HG03457 (cell line): ENCODE results near the gene RBMS3.

Source experiments
- ATAC-seq: cut with Tn5 transposase; IDR thresholded peaks from one replicate; pipeline ENCODE4 v1.9.1; 2021; ENCODE audit warnings: moderate number of reproducible peaks; ENCODE audit not compliant: unreplicated experiment

Gene RBMS3

DNA sequence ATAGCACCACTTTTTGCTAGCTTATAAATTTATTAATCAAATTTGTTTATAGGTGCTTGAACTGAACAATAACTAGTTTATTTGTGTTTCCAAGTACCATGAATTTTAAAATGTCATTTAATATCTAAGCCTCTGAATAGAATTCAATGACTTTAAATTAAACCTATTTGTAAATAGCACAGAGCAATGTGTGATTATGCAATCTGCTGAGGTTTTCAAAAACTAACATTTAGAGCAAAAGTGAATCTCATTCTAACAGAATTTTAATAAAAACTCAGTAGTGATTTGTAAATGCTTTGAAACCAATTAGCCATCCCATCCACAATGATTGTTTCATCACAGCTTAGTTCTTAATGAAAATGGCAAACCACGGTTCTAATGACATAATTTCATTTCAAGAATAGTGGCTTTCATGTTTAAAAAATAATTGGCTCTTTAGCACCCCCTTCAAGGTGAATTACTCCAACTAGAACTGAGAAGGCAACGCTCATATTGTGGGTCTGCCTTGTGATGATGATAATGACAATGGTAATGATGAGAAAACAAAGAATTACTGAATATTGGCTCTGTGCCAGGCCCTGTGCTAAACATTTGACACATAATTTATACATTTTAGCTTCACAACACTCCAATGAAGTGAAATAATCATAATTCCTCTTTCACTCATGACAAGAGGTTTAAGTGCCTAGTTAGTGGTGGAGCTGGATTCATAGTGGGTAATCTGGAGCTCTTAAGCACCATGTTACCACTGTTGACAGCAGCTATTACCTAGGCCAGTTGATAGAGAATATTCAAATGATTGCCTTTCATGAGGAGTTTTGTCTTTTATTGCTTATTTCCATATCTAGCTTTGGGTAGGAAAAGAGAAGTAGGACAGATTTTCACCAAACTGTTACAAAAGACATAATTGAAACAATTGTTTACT lies 145.7 kb downstream of the RBMS3 start:
- ATAC-seq = no peak

DNA sequence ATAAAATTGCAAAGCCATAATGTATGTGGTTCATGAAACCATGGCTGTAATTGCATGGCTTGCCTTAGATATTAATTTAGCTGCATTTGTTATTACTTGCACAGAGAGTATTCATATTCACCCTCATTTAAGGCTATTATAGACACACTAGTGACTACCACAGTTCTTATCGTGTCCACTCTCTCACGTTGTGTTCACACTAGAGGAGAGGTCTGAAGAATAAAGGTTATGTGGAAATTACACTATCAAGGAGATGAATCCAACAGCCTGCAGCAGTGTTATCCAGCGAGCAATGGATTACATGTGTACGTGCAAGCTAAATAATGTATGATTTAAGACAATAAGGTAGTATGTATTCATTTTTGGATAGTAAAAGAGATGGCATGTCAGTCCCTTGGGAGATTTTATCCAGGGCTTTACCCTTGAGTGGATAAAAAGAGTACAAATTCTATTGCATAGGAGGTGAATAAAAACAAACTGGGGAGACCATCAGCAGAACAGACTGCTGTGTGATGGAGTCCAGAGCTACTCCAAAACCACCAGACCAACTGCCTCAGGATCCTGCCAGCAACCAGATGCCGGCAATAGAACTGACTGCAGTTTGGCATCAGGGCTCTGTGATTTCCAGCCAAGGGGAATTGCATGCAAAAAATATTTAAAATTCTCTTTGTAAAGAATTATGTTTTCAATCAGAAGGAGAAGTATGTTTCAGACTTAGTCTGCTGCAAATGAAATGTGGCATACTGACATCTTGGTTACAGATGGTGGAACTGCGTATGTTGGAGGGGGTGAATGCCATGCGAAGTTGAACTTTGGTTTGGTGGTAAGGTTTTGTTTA lies 146.6 kb downstream of the RBMS3 start:
- no peak for ATAC-seq

DNA sequence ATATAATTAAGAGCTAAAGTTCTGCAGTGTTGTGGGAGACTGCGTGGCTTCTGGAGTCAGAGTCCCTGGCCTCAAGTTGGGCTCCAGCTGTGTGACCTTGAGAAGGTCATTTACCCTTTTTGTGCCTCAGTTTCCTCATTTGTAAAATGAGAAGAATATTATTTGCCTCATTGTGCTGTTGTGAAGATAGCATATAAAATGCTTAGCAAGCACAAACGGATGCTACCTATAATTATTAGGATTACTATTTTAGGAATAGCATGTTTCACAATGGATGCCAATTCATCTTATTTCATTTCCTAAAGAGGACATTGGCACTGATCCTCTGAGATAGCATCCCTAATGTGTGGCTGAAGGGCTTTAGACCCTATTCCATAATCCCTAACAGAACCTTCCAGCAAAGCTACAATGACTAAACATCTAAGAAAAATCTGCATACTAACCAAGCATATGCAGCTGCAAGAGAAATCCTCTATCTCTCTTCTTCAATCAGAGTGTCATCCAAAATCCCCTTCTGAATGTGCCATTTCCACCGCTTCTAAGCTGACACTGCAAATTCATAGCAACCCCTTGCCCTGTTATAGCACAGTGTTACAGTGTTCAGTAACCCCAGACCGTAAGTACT lies 148.3 kb downstream of the RBMS3 start:
- ATAC-seq = no peak

DNA sequence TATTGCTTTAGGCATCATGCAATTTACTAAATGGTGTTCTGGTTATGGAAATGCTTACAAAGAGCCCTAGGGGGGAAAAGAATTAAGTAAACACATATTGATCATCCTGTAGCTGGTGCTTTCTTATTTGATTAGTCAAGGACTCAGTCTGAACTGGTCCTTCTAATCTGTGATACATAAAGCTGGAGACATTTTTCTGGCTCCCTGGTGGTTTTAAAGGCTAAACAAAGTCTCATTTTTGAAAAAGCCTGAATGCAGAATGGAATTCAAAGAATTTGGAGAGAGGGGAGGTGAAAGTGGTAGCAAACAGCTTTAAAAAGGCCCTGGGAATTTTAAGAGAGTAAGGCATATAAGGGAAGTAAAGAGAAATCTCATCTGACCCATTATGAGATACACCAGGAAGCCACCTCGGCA lies 149.7 kb downstream of the RBMS3 start:
- no peak for ATAC-seq

DNA sequence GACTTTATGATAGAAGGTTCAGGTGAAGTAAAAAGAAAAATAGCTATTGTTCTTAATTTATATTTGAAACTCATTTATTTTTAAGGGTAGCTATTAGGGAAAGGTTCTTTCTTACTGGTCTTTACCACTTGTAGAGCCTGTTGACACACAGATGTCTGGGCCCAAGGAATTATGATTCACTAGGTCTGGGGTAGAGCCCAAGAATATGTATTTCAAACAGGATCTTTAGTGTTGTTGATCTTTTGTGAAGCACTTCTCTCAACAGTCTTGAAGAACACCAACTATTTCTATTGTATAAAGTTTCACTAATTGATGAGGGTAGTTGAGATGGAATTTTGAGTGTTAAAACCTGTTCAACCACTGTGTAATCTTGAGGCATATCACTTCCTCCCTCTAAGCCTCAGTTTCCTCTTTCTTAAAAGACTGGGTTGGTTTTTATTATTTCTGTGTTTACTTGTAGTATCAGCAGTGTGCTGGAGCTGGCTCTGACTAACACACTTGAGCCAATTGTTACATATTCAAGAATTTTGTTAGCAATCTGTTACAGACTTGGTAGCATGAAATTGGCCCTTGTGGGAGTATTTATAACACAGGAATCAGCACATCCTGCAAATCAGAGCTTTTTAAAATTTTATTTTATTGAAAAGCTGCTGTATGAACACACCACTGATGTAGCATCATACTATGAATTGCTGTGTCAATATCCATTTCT lies 155.9 kb downstream of the RBMS3 start:
- no peak for ATAC-seq

DNA sequence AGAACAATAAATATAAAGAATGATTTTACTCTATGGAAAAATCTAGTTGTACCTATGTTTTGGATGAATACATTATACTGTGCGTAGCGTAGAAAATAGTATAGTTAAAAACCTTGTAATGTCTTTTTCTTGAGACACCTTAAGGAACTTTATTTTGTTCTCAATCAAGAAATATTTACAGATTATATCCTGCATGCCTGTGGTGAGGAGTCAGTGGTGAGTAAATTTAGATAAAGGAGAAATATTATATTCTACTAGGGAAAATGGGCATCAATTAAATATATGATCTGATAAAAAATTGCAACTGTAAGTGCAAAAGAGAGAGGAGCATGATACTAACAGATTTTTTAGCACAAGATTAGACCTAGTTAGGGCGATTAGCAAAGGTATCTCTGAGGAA lies 157.7 kb downstream of the RBMS3 start:
- no peak for ATAC-seq

DNA sequence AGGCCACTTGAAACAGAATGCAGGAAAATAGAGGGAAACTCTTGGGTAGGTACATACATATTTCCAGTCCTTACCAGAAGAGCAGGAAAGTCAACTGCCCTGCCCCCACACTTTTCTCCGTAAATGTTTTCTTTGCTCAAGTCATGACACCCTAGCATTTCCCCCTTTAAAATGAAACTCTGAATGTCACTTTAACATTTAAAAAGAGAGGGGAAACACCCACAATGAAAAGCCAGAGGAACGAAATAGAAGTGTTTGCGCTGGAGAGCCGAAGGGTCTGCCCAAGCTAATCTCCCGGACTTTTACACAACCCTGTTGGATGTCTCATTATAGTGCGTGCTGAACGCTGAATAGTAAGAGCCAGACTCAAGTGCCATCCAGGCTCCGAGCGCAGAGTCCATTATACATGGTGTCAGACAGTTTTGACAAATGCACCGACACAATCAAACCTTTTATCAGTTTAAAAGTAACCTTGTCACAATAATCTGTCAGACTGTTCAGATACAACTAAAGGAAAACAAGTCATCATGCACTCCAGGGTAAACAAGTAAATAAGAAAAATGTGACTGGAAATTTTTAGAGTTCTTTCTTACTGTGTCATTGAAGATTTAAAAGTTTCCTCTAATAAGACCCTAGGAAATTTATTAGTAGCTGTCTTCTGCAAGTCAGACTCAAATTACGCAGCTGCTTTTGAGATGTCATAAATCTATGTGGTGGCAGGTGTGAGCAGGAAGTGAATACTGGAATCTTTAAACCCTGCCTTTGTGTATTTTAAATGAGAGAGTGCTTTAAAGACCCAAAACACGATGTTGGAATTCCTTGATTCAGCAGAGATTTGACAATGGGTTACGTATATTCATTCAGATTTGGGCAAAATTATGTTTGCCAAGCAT lies 159.8 kb downstream of the RBMS3 start:
- ATAC-seq = no peak

DNA sequence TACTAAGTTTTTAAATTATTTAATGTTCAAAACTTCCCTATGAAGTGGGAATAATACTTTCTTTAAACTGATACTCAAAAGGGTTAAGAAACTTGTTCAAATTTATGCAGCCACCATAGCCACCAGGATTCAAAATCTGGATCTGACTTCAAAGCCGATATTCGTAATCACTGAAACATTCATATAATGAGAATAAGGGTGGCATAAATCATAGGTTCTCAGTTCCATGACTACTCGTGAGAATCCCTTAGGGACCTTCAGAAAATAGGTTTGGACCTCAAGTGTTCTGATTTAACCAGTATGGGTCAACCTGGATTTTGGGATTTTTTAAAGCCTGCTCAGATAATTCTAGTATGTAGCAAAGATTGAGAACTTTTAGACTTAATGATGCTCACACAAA lies 160.6 kb downstream of the RBMS3 start:
- no peak for ATAC-seq

DNA sequence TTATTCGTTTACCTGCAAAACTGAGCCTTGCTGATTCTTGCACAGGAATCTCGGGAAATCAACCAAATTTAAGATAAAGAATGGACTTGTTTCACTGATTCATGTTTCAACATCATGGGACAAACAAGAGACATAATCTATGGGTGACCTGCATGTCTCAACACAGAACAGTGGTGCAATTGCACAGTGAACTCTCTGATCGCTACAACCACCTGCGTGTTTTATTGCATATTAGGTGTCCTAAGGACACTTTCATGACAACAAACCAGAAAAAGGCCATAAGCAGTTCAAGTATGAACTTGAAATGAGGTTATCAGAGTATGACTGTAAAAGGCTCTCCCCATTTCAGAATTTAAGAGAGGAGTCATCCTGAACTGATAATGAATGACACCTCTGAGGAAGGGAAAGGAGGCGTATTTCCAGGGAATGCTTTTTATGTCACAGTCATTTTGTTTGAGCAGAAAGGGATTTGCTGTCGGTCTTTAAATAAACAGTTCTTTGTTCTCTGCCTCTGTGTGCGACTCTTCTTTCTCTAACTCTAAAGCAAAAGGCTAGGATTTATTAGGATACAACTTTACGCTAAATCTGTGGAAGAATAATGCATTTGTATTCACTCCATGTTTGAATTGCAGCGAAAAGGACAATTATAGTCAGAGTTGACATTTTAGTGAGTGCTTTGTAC lies 167.2 kb downstream of the RBMS3 start:
- ATAC-seq = no peak

DNA sequence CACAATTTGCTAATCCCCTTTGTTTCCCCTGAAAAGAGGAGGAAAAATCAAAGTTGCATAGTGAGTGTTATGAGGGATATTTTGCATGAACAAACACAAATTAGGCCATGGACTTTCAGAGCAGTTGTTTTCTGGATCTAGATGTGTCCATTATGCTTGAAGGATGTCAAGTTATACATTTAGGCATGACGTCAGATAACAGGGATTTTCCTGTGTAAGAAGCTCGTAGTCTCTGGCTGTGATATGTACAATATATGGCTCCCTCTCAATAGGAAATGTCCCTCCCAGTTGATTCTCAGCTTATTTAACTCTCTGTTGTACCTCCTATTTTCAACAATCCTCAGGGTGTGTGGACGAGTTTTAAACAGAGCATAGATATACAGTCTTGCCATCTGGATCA lies 171.0 kb downstream of the RBMS3 start:
- ATAC-seq = no peak

DNA sequence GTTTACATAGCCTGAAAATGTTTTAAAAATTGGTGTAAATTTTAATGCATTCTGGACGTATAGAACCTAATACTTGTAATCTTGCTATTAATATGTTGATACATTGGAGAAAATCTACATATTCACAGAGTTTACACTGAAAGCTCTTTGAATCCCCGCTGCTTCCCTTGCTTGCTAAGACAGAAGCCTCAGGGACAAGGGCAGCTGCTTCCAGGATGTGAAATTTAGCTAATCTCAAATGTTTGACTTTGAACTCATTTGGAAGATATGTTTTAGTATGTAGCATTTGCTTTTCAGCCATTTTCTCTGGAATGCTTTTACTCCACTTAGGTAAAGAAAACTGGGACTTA lies 172.0 kb downstream of the RBMS3 start:
- no peak for ATAC-seq

DNA sequence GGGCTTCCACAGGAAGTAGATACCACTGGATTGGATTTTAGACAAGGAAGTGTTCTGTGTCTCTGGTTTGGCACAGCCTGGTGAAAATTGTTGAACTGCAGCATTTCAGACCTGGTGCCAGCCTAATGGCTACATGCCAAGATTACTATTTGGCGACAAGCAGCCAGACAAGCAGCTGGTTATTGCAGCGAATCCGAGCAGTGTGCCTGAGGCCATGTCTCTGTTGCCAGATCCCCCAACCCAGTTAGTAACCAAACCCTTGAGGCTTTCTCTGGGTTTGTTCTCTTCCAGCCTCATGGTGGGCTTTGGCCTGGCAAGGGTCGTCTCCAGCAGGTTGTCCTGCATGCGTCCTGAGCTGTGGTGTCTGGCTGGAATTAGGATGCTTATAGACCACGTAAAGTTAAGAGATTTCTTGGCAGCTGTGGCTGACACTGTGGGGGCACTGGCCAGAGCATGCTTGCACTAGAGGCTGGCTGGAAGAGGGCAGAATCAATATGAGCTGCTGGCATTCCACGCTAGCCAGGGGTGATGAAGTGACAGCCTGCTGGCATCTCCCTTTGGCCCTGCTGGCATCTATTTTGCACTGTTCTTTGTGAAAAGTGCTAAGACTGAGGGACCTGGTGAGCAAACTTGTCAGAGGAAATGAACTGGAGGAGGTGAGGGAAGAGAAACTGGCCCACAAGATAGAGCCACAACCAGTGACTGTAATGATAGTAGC lies 172.6 kb downstream of the RBMS3 start:
- no peak for ATAC-seq

DNA sequence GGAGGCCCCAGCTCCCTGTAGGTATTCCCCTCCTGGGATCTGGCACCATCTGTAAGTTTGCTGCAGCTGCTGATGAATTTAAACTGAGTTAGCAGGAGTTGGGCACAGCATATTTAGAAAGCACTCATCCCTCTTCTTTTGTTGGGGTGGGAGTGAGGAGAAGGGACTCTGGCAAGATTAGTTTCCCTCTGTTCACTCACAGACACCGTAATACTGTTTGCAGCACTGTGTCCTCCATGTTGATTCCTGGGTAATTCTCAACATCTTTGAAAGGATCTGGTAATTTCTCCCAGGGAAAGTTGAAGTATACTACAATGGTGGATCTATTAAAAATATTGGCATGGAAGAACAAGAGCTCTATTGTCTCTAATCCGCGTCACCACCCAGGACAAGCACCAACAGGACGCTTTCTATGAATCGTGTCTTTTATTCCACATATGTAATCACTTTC lies 173.3 kb downstream of the RBMS3 start:
- ATAC-seq = no peak

DNA sequence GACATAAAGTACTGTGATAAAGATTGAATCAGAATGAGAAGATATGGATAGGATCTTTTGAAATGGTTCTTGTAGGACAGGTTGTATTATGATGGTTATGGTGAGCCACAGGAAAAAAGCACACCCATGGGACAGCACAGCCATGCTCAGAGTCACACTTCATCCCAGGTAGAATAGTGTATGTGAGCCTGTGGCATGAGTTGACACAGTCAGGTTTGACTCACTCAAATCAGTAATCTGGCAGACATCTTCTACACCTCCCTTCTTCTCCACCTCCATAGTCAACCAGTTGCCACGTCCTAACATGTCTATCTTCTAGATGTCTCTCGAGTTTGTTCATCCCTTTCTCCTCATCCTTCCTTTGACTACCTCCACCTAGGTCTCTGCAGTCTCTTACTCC lies 176.0 kb downstream of the RBMS3 start:
- ATAC-seq = no peak

DNA sequence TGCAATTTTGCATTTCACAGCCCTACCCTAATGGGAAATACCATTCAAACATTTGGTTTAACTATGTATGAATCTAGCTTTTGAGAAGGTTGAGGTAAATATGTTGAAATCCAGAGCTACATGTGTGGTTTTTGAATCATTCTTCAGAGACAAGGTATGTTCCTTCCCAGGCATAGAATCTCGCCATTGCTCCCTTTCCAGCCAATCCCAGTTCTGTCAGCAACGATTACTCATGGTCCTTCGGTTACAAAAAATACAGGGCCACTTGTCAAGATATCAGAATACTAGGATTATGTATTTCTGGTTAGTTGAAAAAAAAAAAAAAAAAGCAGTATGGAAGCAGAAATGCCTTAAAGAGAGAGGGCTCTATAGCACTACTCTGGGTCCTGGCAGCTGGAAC lies 182.4 kb downstream of the RBMS3 start:
- no peak for ATAC-seq

DNA sequence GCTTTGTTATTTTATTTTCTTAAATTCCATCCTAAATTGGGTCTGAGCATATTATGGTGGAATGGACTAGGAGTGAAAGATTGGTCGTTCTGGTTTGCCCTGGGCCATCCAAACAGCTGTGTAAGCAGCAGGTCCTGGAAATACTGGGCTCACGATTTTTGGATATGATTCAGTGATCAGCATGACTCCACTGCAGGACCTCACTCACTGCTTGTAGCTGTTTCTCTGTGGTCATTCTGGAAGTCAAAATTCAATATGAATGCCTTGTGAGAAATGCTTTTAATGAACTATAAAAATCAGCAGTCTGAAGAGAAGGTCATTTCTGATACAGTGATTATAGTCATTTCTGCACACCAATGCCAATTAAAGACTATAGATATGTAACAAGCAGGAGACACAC lies 185.0 kb downstream of the RBMS3 start:
- no peak for ATAC-seq

DNA sequence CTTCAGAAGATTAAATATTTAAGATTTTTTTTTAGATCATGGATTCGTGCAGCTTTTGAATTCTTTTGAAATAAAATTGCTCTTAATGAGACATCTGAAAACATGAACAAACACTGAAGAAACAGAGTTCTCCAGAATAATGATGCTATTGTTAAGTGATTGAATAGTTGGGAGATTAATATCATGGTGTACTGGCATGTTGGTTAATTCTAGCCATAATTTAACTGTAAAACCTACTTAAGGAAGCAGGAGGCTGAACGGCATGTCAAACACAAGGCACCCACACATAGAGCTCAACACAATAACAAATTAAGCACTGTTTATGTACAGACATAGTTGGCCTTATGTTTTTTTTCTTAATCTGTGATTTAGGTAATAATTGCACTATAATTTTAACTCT lies 185.6 kb downstream of the RBMS3 start:
- no peak for ATAC-seq

DNA sequence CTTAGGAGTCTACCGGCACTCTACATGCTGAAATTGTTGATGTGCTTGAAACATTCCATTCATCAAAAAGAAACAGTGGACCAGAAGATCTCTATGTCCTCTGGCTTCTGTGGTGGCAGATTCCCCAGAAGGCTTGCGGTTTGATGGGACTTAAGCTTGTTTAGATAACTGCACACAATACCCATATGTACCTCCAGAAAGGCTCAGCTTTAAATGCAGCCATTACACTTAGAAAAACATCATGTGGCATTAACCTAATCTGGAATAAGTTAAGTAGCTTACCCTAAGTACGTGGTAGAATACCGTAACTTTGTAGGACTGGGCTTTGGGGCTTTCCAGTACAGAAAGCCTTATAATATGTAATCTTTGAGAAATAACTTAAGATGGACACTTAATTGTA lies 187.3 kb downstream of the RBMS3 start:
- no peak for ATAC-seq
